ENCODE data around the gene MATK. TPM values are rescaled to one million over a fixed set of nuclear protein-coding genes. Genes with fewer than 3 reads are reported as not detected.

Gene MATK, protein sequence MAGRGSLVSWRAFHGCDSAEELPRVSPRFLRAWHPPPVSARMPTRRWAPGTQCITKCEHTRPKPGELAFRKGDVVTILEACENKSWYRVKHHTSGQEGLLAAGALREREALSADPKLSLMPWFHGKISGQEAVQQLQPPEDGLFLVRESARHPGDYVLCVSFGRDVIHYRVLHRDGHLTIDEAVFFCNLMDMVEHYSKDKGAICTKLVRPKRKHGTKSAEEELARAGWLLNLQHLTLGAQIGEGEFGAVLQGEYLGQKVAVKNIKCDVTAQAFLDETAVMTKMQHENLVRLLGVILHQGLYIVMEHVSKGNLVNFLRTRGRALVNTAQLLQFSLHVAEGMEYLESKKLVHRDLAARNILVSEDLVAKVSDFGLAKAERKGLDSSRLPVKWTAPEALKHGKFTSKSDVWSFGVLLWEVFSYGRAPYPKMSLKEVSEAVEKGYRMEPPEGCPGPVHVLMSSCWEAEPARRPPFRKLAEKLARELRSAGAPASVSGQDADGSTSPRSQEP
- not detected in 2 replicates for total RNA-seq

DNA sequence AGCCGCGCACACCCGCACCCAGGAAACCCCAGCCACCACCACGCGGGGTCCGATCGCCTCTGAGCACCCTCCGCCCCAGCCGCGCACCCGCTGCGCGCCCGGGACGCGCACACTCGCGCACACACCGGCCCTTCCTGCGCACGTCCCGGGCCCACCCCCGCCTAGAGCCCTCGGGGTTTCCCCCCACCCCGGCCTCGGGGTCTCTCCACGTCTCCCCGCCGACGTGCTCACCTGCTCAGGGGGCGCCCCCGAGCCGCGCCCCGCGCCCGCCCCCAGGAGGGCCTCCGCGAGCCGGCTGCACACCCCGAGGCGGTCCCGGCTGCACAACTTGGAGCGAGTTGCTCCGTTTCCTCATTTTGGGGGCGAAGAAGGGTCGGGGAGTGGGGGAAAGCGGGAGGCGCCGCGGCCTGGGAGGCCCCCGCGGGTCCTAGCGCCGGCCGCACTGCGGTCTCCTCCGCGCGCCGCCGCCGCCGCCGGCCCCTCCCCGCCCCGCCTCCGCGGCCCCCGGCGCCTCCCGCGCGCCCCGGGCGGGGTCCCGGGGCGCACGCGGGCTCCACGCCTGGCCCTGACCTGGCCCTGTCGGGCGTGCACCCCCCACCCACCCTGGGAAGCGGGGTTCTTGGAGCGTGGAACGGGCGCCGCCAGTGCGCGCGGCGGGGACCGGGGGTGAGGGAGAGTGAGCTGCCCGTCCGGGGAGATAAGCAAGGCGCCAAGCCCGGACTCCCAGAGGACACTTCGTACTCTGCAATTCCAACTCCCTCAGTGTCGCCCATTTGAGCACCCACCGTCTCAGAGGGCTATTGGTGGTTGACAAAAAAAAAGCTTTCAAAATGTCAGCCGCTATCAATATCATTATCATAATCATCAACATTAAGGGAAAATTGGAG lies at the start of gene MATK:
TSS of gene MATK (minus strand) at position 444 of the 887 bp plus-strand sequence. CDS start 1,246 bp downstream, outside the sequence.

DNA sequence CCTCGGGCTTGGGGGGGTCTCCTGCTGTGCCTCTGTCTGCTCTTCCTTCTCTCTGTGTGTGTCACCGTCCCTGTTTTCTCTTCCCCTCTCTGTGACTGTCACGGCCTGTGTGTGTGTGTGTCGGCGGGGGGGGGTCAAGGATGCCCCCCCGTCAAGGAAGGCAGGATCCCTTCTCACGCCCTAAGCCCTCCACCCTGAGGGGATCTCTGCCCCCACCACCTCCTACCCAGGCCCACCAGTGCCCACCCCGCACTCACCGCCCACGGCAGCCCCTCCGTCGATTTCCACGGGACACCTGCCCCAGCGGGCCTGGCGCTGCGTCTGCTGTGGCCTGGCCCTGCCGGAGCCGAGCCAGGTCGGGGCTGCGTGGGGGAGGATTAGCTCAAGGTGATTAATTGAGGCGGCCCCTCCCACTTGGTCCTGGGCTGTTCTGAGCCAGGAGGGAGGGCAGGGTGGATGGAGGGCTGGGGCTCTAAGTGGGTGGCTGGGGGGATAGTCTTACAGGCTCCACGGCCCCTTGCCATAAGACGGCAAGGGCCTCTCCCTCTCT lies 14.2 kb downstream of the MATK start, which contains the start of gene RAX2:
TSS of gene RAX2 (minus strand) at position 323 of the 550 bp plus-strand sequence. CDS start 486 bp downstream, outside the sequence.

DNA sequence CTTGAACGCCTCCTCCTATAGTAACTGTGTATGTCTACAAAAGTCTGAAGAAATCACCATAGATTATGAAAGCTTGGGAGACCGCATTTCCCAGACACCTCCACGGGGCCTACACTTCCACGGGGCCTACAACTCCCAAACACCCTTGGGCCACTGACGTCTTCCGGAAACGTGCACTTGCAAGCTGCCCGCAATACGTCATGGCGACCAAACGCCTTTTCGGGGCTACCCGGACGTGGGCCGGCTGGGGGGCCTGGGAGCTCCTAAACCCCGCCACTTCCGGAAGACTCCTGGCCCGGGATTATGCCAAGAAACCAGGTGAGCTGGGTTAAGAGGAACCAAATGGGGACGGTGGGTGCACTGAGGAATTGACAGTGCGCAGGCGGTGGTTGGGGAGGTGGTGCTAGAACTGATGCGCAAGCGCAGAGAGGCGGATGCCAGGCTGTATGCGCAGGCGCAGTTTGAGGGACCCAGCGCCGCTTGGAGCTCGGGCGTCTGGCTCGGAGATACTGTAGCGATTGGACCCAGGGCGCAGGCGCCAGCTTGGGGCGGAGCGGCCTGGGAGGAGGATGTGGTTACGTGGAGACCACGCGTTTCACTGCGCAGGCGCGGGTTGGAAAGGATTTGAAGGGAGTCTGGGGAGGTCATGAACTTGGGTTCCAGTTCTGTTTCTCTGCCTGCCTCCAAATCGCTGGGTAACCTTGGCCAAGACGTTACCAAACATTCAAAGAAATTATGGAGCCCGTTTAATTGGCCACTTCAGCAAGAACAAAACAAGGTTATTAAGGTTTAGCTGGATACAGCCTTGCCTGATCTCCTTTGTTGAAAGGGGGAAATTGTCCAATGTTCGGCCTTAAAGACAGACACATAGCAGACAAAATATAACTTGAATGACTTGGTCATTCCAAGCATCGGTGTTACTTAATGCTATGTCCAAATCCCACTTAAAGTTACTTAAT lies 23.4 kb downstream of the MATK start, which contains the start of gene MRPL54:
TSS of gene MRPL54 (plus strand) at position 182 of the 959 bp plus-strand sequence. CDS start at position 201, 19 bp downstream.

DNA sequence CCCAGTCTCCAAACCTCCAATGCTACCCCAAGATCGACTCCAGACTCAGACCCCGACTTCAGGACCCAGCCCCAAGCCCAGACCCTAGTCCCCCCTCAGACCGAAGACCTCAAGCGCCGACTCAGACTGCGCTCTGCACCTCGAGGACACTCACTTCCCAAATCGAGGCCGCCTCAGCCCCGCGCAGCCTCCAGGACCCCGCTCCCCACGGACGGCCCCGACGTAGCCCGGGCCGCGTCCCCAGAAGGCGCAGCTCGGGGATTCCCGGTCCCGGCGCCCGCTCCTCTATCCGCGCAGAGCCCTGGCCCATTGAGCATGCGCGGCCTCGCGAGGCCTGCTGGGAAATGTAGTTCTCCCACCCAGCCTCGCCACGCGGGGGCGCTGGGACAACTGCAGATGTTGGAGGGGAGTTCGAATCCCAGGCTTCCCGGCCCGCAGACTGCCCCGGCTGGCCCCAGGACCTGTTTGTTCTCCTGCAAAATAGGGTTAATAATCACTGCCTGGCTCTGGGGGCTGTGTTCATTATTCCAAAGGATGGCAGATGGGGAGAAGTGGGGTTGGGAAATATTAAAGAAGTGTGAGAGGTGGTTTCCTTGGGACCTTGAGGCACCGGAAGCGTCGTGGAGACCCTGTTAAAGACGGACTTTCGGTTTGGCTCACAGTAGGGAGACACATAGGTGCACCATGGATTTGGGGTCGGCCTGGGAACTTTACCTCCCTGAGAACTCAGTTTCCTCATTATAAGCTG lies 24.6 kb downstream of the MATK start, which contains the start of gene APBA3:
TSS of gene APBA3 (minus strand) at position 311 of the 748 bp plus-strand sequence. CDS start 1,428 bp downstream, outside the sequence.

Other genes starting within 250 kb of the MATK start
- gene TEKTIP1, start 247.2 kb downstream of the MATK start, total RNA-seq = not detected in 2 replicates
- 77.8 and 117 TPM in 2 replicates for gene MFSD12, start 228.8 kb downstream of the MATK start, total RNA-seq
- 74.5 and 87.6 TPM in 2 replicates for gene HMG20B, start 213.4 kb downstream of the MATK start, total RNA-seq
- gene GIPC3, start 200.9 kb downstream of the MATK start, total RNA-seq = under 0.01 TPM in 1 of 2 replicates, not detected in the other
- gene TBXA2R, start 179.5 kb downstream of the MATK start, total RNA-seq = 1.4 and 1.6 TPM in 2 replicates
- 29.1 and 34.2 TPM in 2 replicates for gene CACTIN, start 159.6 kb downstream of the MATK start, total RNA-seq
- gene PIP5K1C, start 85.9 kb downstream of the MATK start, total RNA-seq = 18.8 and 25.5 TPM in 2 replicates
- under 0.01 and 0.12 TPM in 2 replicates for gene TJP3, start 78.0 kb downstream of the MATK start, total RNA-seq
- gene APBA3, start 24.7 kb downstream of the MATK start, total RNA-seq = 19.6 and 20.5 TPM in 2 replicates
- 37.2 and 39.9 TPM in 2 replicates for gene MRPL54, start 23.7 kb downstream of the MATK start, total RNA-seq
- gene RAX2, start 14.2 kb downstream of the MATK start, total RNA-seq = not detected in 2 replicates
- not detected in 2 replicates for gene ZFR2, start 82.7 kb upstream of the MATK start, total RNA-seq
- gene ATCAY, start 94.3 kb upstream of the MATK start, total RNA-seq = under 0.01 TPM in 1 of 2 replicates, not detected in the other
- not detected in 2 replicates for gene NMRK2, start 146.7 kb upstream of the MATK start, total RNA-seq
- 133 and 147 TPM in 2 replicates for gene DAPK3, start 184.7 kb upstream of the MATK start, total RNA-seq
- 2,814 and 3,752 TPM in 2 replicates for gene EEF2, start 199.1 kb upstream of the MATK start, total RNA-seq
- gene PIAS4, start 221.4 kb upstream of the MATK start, total RNA-seq = 10.7 and 12.5 TPM in 2 replicates

Measured in uterine smooth muscle cell (primary cell).